SK-N-MC (cell line): ENCODE data around the gene GPR4.

ENCODE experiments used
- EZH2 ChIP-seq: fragments of 200-600 bp; sonication (generic); IDR thresholded peaks from one replicate; pipeline ENCODE4 v1.6.1; 2017; ENCODE audit warnings: antibody characterized with exemption
- POLR2AphosphoS5 ChIP-seq: IDR thresholded peaks from 2 replicates; pipeline ENCODE4 v1.6.1; 2012; ENCODE audit warnings: mild to moderate bottlenecking, low read depth, low read length, borderline replicate concordance

DNA sequence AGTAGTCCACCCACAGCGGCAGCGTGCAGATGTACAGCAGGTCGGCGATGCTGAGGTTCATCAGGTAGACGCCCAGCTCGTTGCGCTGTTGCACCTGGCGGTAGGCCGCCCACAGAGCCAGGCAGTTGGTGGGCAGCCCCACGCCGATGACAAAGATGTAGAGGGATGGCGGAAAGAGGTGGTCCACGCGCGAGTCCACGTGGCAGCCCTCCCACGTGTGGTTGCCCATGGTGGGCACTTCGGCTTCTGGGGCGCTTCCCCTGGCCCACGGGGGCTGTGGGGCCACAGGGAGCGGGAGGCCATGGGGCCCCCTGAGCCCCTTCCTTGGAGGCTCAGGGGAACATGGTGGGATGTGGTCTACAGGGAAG lies 10.4 kb downstream of the GPR4 start:
- TF ChIP-seq POLR2AphosphoS5 (no peak), EZH2 (no peak)
